NCI-H526 treated with DMSO at 0.1 percent for 48 hours (cell line): ENCODE results near the gene POLR1G.
"Not testable (repeated sequence)": the region's sequence is repeated elsewhere in the genome, so short reads cannot be mapped to it uniquely, and the experiment has no call there.

ENCODE experiments used
- DNase-seq: peaks from one replicate; lab custom pipeline; 2025; lab: John Stamatoyannopoulos, UW

Gene POLR1G

DNA sequence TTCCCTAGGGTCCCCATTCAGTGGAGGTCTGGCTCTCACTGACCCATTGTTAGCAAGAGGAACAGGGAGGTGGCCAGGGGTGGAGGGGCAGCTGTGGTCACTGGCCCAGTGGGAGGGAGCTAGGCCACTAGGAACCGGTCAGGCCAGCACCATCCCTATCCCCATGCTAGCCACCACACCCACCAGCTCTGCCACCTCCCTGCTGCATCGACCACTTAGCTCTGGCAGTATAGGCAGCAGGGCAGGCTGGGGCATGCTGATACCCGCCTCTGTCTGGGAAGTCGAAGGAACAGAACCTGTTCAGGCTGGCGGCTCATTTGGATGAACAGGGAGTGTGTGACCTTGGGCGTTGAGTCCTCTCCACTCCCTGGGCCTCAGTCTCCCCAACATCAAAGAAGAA is 6.3 kb upstream of the POLR1G start:
- peak; percentile 25 for DNase-seq

DNA sequence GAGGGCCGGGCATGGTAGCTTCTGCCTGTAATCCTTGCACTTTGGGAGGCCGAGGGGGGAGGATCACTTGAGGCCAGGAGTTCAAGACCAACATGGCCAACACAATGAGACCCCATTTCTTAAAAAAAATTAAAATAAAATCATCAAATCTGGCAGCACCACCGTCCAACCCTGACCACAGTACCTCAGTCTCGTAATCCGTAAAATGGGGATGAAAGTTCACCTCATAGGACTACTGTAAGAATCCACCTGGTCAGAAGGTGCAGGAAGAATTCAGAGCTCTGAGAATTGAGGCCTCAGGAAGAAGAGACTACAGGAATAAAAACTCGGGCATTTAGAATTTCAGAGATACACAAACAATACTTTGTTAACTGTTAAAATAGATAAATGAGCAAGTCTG is 4.6 kb upstream of the POLR1G start:
- DNase-seq, result no peak

GRCh38 chr19:45402298-45403061 is 4.0 kb upstream of the POLR1G start:
- peak; percentile 50 for DNase-seq

- DNase-seq, result no peak
Measured at GRCh38 chr19:45403272-45403671, 3.2 kb upstream of the POLR1G start.

DNA sequence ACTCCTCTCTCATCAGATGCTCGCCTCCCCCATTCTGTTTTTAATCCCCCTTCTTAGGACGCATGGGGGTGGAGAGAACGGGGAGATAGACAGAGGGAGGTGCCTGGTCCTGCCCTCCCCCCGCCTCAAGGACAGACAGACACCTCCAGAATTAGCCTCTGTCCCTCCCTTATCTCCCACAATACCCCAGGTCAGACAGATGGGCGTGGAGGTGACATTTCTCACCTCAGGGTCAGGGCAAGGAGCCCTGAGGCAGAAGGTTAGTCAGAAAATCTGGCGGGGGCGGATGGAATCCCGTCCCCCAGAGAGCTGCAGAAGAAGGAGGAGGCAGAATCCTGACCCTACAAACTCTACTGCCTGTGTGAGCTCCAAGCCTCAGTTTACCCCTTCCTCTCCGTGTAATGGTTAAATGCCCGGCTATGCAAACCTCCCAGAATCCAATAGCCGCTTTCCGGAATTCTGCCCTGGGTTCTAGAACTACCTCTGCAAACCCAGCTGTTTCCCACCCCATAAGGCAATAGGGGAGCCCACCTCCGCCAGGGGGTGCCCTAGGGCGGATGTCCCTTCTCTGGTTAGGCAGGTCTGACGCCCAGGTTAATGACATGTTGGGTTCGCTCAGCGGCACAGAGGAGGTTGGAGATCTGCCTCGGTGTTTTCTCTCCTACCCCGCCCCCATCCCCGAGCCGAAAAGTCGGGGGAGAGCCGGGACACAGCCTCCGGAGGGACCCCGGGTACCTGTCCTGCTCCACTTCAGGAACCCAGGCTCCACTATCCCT is 2.5 kb upstream of the POLR1G start:
- DNase-seq, result peak; percentile 20

DNA sequence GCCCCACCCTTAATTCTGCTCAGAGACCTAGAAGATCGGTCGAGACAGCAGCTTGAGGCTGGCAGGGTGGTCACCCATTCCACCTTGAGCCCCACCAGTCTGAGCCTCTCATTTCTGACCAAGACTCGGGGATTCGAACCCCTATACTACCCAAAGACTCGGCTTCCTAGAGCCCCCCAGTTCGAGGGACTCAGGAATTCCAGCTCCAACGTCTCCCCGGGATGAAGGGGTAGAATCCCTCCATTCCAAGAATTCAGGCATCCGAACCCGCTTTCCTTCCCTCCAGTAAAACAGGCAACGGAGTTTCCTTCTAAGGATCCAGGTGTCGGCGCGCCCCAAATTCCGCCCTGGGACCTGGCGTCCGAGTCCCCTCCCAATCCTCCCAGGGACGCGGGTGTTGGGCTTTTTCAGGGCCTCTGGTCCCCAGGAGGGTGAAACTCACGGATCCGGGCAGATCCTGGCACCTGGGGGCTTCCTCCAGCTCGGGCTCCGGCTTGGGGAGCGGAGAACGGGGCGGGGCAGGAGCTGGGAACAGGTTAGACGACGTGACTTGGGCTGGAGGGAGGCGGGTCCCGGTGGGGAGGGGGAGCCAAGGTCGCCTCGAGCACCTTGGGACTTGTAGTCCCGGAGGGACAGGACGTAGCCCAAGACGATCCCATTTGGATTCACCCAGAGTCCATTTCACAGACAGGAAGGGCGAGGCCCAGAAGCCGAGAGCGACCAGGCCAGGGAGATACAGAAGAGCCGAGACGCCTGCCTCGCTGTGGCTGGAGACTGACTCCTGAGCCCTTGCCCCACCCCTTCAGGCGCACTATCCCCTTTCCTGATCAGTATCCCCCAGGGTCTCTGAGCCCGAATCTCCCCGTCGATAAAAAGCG is 1.6 kb upstream of the POLR1G start, which contains the start of gene PPP1R13L:
Gene PPP1R13L (minus strand): TSS at position 513 of the 878 bp plus-strand sequence. CDS start 6,751 bp downstream, outside the sequence.
- DNase-seq, result peak; percentile 69

- peak; percentile 73 for DNase-seq
Measured at GRCh38 chr19:45405435-45406225, 814 bp upstream of the POLR1G start.

- DNase-seq, result no peak
Measured at GRCh38 chr19:45407091-45407375, 589 bp downstream of the POLR1G start.

GRCh38 chr19:45407585-45407984 is 1.1 kb downstream of the POLR1G start:
- not testable (repeated sequence) for DNase-seq

GRCh38 chr19:45408121-45408520 is 1.7 kb downstream of the POLR1G start:
- no peak for DNase-seq

DNA sequence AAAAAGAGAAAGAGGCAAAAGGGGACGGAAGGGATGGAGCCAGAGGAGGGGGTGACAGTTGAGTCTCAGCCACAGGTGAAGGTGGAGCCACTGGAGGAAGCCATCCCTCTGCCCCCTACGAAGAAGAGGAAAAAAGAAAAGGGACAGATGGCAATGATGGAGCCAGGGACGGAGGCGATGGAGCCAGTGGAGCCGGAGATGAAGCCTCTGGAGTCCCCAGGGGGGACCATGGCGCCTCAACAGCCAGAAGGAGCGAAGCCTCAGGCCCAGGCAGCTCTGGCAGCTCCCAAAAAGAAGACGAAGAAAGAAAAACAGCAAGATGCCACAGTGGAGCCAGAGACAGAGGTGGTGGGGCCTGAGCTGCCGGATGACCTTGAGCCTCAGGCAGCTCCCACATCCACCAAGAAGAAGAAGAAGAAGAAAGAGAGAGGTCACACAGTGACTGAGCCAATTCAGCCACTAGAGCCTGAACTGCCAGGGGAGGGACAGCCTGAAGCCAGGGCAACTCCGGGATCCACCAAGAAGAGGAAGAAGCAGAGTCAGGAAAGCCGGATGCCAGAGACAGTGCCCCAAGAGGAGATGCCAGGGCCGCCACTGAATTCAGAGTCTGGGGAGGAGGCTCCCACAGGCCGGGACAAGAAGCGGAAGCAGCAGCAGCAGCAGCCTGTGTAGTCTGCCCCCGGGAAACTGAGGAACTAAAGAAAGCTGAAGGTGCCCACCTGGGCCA is 2.5 kb downstream of the POLR1G start:
- no peak for DNase-seq

- no peak for DNase-seq
Measured at GRCh38 chr19:45409557-45409920, 3.1 kb downstream of the POLR1G start.

GRCh38 chr19:45410330-45410729 is 3.9 kb downstream of the POLR1G start:
- DNase-seq, result not testable (repeated sequence)

GRCh38 chr19:45413497-45413896 is 7.1 kb downstream of the POLR1G start:
- no peak for DNase-seq

DNA sequence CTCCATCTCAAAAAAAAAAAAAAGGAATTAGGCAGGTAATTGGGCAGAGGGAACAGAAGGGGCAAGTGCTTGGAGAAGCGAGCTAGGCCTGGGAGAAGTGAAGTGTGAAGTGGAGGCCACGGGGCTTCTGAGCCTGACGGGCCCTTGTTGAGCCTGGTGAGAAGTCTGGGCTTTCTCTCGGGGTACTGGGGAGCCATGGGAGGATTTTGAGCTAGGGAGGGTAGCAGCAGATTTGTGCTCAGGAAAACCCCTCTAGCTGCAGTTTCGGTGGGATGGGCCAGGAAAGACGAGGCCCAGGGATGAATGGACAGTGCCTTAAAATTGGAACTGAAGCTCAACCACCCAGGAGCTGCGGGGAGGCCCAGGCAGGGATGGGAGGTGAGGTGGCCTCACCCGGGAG is 8.0 kb downstream of the POLR1G start:
- DNase-seq, result no peak

DNA sequence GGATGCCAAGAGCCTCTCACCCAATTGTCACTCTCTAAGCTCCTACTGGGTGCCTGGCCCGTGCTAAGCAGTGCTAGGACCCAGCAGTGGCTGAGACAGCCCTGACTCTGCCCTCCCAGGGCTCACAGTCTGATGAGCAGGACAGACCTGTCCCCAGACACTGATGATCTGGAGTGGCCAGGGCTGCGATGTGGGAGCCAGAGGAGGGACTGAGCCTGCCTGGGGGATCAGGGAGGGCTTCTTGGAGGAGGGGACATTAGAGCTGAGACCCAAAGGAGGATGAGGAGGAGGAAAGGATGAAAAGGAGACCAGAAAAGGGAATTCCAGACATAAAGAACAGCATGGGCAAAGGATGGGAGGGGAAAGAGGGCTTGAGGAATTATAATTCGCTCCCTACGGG is 10.7 kb downstream of the POLR1G start:
- DNase-seq, result no peak

DNA sequence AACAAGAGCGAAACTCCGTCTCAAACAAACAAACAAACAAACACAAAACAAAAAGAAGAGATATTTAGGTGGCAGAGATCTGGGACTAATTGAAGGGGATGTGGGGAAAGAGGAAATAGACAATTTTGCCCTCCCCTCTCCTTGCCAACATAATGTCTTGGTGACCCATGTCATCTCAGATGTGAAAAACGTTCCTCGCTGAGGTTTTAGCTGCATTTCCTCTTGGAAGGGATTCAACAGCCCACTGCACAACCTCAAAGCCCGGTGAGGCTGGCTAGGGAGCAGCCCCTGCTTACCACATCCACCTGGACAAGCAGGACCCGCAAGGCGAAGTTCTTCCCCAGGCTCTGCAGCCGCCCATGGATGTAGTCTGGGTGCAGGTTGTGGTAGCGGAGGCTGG is 12.4 kb downstream of the POLR1G start:
- DNase-seq, result no peak

DNA sequence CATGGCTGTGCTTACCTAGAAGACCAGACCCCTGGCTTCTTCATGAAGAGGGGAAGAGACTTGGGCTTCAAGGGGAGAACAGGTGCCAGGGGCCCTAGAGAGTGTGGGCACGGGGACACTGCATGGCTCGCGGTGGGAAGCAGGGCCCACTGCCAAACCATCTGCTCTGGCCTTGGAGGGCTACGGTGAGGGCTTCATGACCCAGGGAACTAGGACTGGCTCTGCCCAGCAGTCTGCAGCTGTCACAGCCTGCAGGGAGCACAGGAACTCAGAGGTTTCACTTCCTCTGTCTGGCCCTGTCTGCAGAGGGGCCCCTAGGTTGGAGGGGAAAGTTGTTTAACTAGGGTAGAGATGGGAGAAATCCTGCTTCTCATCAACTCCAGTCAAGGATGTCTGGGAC is 13.0 kb downstream of the POLR1G start:
- no peak for DNase-seq

GRCh38 chr19:45419895-45420294 is 13.5 kb downstream of the POLR1G start:
- no peak for DNase-seq

DNA sequence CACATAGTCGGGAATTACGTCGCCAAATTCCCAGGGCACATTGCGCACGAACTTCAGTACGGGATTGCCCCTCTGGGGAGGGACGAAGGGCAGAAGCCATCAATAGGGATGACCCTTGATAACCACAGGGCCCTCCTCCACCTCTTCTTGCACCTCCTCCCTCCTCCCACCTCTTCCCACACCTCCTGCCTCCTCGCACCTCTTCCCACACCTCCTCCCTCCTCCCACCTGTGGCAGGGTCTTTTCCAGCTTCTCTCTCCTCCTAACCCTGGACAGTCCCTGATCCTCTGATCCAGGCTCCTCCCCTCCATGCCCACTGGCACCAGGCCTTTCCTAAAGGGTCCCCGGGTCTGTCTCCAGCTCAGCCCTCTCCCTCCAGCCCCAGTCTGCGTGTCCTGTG is 13.9 kb downstream of the POLR1G start:
- no peak for DNase-seq

DNA sequence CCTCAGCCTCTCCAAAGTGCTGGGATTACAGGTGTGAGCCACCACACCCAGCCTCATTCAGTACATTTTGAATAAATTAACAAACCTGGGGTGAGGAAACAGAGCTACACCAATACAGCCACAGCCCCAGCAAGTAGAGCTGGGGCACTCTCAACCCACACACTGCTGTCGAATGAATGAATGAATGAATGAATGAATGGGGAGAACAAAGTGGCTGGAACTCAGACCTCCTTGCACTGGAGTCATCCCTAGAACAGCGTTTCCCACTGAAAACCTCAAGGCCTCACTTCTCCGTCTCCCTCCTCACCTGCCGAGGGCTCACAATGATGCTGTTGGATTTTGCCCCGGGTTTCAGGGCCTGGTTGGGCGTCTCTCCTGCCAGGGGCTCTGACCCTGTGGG is 14.4 kb downstream of the POLR1G start:
- no peak for DNase-seq
